ENCODE data around the gene EIF4E.

Gene EIF4E

GRCh38 chr4:98963538-98964433, 34.9 kb upstream of the EIF4E start:
- no peaks in the 10 kb centered on the region for H3K27me3 ChIP-seq (ENCODE audit: insufficient read depth, poor library complexity, severe bottlenecking)
- no peak for DNase-seq (ENCODE audit: low read depth in 1 of 2, low spot score in 1 of 2)
- no peak overlapping the region for H3K4me3 ChIP-seq (replicated peaks; ENCODE audit: insufficient read depth, low read length)
- TF ChIP-seq, protein P1, sequence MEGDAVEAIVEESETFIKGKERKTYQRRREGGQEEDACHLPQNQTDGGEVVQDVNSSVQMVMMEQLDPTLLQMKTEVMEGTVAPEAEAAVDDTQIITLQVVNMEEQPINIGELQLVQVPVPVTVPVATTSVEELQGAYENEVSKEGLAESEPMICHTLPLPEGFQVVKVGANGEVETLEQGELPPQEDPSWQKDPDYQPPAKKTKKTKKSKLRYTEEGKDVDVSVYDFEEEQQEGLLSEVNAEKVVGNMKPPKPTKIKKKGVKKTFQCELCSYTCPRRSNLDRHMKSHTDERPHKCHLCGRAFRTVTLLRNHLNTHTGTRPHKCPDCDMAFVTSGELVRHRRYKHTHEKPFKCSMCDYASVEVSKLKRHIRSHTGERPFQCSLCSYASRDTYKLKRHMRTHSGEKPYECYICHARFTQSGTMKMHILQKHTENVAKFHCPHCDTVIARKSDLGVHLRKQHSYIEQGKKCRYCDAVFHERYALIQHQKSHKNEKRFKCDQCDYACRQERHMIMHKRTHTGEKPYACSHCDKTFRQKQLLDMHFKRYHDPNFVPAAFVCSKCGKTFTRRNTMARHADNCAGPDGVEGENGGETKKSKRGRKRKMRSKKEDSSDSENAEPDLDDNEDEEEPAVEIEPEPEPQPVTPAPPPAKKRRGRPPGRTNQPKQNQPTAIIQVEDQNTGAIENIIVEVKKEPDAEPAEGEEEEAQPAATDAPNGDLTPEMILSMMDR (IDR thresholded peaks at IDR 0.05; ENCODE audit: insufficient read depth, low read length), result no peak
- TF ChIP-seq REST (IDR thresholded peaks at IDR 0.05; ENCODE audit: insufficient replicate concordance, low read depth) (no peak), SPI1 (IDR thresholded peaks at IDR 0.05; ENCODE audit: borderline replicate concordance, low read depth) (no peak), GABPA (IDR thresholded peaks at IDR 0.05; ENCODE audit: low read depth) (no peak), POLR2AphosphoS5 (IDR thresholded peaks at IDR 0.05; ENCODE audit: low read depth) (no peak)
- H3K27ac ChIP-seq (replicated peaks), result no peak overlapping the region

GRCh38 chr4:98961770-98962169, 32.8 kb upstream of the EIF4E start:
- DNase-seq (ENCODE audit: low read depth in 1 of 2, low spot score in 1 of 2), result no peak
- no peak overlapping the region for H3K27ac ChIP-seq (replicated peaks)
- no peak overlapping the region for H3K4me3 ChIP-seq (replicated peaks; ENCODE audit: insufficient read depth, low read length)
- TF ChIP-seq, protein P1 (IDR thresholded peaks at IDR 0.05; ENCODE audit: insufficient read depth, low read length), result no peak
- TF ChIP-seq GABPA (IDR thresholded peaks at IDR 0.05; ENCODE audit: low read depth) (no peak), SPI1 (IDR thresholded peaks at IDR 0.05; ENCODE audit: borderline replicate concordance, low read depth) (no peak), REST (IDR thresholded peaks at IDR 0.05; ENCODE audit: insufficient replicate concordance, low read depth) (no peak), POLR2AphosphoS5 (IDR thresholded peaks at IDR 0.05; ENCODE audit: low read depth) (no peak)
- H3K27me3 ChIP-seq (ENCODE audit: insufficient read depth, poor library complexity, severe bottlenecking), result no peaks in the 10 kb centered on the region

- Histone ChIP-seq H3K4me3 (replicated peaks; ENCODE audit: insufficient read depth, low read length) (no peak overlapping the region), H3K27me3 (ENCODE audit: insufficient read depth, poor library complexity, severe bottlenecking) (no peaks in the 10 kb centered on the region), H3K27ac (replicated peaks) (no peak overlapping the region)
- TF ChIP-seq POLR2AphosphoS5 (IDR thresholded peaks at IDR 0.05; ENCODE audit: low read depth) (no peak), GABPA (IDR thresholded peaks at IDR 0.05; ENCODE audit: low read depth) (no peak), SPI1 (IDR thresholded peaks at IDR 0.05; ENCODE audit: borderline replicate concordance, low read depth) (no peak), REST (IDR thresholded peaks at IDR 0.05; ENCODE audit: insufficient replicate concordance, low read depth) (no peak)
- TF ChIP-seq, protein P1 (IDR thresholded peaks at IDR 0.05; ENCODE audit: insufficient read depth, low read length), result no peak
- no peak for DNase-seq (ENCODE audit: low read depth in 1 of 2, low spot score in 1 of 2)
Measured at GRCh38 chr4:98959411-98959810, 30.5 kb upstream of the EIF4E start.

Measured in HL-60 (cell line).